HG03565 (cell line): Measurements from ENCODE around the gene ZNF469.

Source experiments
- ATAC-seq: cut with Tn5 transposase; IDR thresholded peaks from one replicate; pipeline ENCODE4 v1.9.1; 2021; ENCODE audit warnings: mild to moderate bottlenecking, moderate library complexity; ENCODE audit not compliant: unreplicated experiment

Gene ZNF469

DNA sequence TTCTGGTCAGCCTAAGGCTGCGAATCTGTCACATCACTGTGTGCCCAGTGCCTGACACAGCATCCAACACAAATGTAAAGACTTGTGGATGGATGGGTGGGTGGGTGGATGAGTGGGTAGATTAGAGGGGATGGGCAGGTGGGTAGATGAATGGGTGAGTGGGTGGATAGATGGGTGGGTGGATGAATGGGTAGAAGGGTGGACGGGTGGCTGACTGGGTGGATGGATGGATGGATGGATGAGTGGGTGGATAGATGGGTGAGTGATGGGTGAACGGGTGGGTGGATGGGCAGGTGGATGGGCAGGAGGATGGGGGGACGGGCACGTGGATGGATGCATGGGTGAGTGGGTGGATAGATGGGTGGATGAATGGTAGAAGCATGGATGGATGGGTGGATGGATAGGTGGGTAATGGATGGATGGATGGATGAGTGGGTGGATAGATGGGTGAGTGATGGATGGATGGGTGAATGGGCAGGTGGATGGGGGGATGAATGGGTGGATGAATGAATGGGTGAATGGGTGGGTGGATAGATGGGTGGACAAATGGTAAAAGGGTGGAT is 39.2 kb downstream of the ZNF469 start:
- no peak for ATAC-seq

DNA sequence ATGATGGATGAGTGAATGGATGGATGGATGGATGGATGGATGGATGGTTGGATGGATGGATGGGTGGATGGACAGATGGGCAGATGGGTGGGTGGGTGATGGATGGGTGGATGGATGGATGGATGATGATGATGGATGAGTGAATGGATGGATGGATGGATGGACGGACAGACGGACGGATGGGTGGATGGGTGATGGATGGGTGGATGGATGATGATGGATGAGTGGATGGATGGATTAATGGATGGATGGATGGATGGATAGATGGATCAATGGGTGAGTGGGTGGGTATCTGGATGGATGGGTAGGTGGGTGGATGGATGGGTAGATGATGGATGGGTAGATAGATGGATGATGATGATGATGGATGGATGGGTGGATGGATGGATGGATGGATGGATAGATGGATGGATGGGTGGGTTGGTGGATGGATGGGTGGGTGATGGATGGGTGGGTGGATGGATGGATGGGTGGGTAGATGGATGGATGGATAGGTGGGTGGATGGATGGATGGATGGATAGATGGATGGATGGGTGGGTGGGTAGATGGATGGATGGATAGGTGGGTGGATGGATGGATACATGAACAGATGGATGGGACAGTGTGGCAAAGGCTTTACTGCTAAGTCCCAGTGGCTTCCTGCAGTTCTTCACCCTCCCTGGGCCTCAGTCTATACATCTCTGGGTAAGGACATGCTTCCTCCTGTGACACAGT is 40.1 kb downstream of the ZNF469 start:
- no peak for ATAC-seq

GRCh38 chr16:88423448-88423850 is 40.7 kb downstream of the ZNF469 start:
- no peak for ATAC-seq

DNA sequence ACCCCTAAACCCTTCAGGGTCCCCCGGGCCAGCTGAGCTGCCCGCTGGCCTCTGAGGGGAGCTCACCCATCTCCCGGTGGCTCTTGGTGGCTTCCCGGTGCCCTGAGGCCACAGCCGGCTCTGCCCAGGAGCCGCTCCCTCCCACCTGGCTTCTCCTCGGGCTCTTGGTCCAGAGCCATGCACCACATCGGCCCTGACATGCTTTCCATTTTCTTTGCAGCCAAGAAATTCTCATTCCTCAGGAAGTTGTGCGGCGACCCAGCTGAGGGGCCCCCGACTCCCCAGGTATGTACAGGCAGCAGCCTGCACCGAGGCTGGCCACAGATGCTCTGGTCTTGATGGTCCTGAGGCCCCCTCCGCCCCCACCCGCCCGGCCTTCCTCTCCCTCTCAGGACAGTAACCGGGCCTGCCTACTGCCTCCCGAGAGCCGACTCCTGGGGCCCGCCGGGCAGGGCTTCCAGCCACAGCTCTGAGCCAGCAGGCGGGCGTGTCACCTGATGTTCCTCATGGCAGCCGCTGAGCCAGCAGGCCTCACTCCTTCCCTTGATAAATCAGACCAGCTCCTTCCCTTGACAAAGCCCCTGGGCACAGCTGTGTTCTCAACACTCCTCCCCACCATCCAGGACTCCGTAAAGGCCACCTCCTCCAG is 42.0 kb downstream of the ZNF469 start:
- no peak for ATAC-seq

- no peak for ATAC-seq
These were observed 43.3 kb downstream of the ZNF469 start for GRCh38 chr16:88426018-88426417.

- ATAC-seq: no peak
These were observed 44.6 kb downstream of the ZNF469 start for GRCh38 chr16:88427376-88427775.

DNA sequence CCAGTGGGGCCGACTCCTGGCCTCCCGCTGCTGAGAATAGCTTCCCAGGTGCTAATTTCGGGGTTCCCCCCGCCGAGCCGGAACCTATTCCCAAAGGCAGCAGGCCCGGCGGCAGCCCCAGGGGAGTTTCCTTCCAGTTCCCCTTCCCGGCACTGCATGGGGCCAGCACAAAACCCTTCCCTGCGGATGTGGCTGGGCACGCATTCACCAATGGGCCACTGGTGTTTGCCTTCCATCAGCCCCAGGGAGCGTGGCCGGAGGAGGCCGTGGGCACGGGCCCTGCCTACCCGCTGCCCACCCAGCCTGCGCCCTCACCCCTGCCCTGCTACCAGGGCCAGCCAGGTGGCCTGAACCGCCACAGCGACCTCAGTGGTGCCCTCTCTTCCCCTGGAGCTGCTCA is 45.4 kb downstream of the ZNF469 start:
- ATAC-seq: no peak

- no peak for ATAC-seq
These were observed 46.0 kb downstream of the ZNF469 start for GRCh38 chr16:88428616-88429386.

GRCh38 chr16:88429387-88430184 is 46.8 kb downstream of the ZNF469 start:
- no peak for ATAC-seq

DNA sequence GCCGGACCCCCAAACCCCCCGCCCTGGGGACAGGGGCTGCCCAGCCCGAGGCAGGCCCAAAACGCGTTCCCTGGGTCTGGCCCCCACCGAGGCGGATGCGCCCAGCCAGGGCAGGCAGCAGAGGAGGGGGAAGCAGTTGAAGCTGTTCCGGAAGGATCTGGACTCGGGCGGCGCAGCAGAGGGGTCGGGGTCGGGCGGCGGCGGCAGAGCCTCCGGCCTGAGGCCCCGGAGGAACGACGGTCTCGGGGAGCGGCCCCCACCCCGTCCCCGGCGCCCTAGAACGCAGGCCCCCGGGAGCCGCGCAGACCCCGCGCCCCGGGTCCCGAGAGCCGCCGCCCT is 47.4 kb downstream of the ZNF469 start:
- no peak for ATAC-seq

- ATAC-seq: no peak
These were observed 48.0 kb downstream of the ZNF469 start for GRCh38 chr16:88430524-88431446.

- ATAC-seq: no peak
These were observed 48.9 kb downstream of the ZNF469 start for GRCh38 chr16:88431651-88432050.

DNA sequence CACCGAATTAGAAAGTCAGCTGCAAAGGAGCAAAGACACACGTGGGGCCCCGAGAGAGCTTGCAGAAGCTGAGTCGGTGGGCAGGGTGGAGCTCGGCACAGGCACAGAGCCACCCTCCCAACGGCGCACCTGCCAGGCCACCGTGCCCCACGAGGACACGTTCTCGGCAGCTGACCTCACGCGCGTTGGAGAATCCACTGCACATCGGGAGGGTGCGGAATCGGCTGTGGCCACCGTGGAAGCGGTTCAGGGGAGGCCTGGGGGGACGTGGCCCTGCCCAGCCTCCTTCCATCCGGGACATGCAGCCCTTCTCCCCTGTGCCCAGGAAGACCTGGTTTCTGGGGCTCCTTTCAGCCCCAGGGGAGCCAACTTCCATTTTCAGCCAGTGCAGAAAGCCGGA is 49.4 kb downstream of the ZNF469 start:
- no peak for ATAC-seq
